ENCODE measurements around the gene USP17L17. TPM values are rescaled to one million over a fixed set of nuclear protein-coding genes. Genes with fewer than 3 reads are reported as not detected.
"Not testable (repeated sequence)": the region's sequence is repeated elsewhere in the genome, so short reads cannot be mapped to it uniquely, and the experiment has no call there.

Gene USP17L17
- total RNA-seq, 1 donor from 2014 or later: not detected

DNA sequence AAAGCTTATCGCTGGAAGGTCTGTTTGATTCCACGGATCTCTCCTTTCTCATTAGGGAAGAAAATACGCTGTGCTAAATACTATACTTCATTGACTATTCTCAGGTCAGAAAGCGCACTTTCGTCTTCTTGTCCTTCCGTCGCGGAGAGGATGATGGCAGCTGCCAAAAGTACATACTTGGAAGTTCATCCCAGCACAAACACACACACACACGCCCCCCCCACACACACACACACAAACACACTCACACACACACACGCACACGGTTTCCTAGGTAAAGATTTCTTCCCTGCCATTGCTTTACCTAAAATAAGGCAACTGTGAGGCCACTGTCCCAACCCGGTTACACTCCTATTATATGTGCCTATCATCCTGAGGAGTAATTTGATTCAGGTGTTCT lies 5.2 kb upstream of the USP17L17 start:
- H3K9me3 ChIP-seq (ENCODE audit: low read depth); H3K27me3 Mint-ChIP-seq (ENCODE audit: insufficient read depth, low read depth); H3K79me2 ChIP-seq (ENCODE audit: low read depth); H3K4me1 ChIP-seq; H3K9me3 Mint-ChIP-seq; H3K36me3 Mint-ChIP-seq; H3K4me3 Mint-ChIP-seq; H3K27me3 ChIP-seq; H3K27ac ChIP-seq; H3K4me3 ChIP-seq; H3K4me2 ChIP-seq; H3F3A ChIP-seq (ENCODE audit: low read depth); H2AFZ ChIP-seq (replicated peaks); H3K36me3 ChIP-seq; H4K20me1 ChIP-seq (ENCODE audit: low read depth); H3K4me1 Mint-ChIP-seq; H3K27ac Mint-ChIP-seq; H3K9ac ChIP-seq: not testable (repeated sequence)
- peak; percentile 1 for DNase-seq (ENCODE audit: low spot score)

- H3K27ac Mint-ChIP-seq; H3K9me3 ChIP-seq (ENCODE audit: low read depth); H3K4me3 ChIP-seq: not testable (repeated sequence)
Measured at GRCh38 chr4:9247953-9248680, 4.4 kb downstream of the USP17L17 start, which contains the start of gene USP17L18. Gene USP17L18 (plus strand): TSS chr4:9248630. CDS start chr4:9248630, 0 bp downstream.

GRCh38 chr4:9253078-9253477 lies 9.4 kb downstream of the USP17L17 start, which contains the start of gene USP17L19:
Gene USP17L19 (plus strand): TSS chr4:9253378. CDS start chr4:9253378, 0 bp downstream.
- H3K4me2 ChIP-seq; H3K79me2 ChIP-seq (ENCODE audit: low read depth); H3K9me3 ChIP-seq (ENCODE audit: low read depth); H2AFZ ChIP-seq (replicated peaks); H3K27me3 Mint-ChIP-seq (ENCODE audit: insufficient read depth, low read depth); H3K27ac ChIP-seq; H3K4me3 ChIP-seq; H3F3A ChIP-seq (ENCODE audit: low read depth); H3K36me3 ChIP-seq; DNase-seq (ENCODE audit: low spot score); H3K27ac Mint-ChIP-seq; H3K4me1 Mint-ChIP-seq; H3K4me3 Mint-ChIP-seq; H3K9me3 Mint-ChIP-seq; H3K9ac ChIP-seq; H3K4me1 ChIP-seq; H4K20me1 ChIP-seq (ENCODE audit: low read depth); H3K36me3 Mint-ChIP-seq; H3K27me3 ChIP-seq: not testable (repeated sequence)

More at GRCh38 chr4:9247953-9248680, 4.4 kb downstream of the USP17L17 start, which contains the start of gene USP17L18:
- H3K36me3 Mint-ChIP-seq; H3K27me3 Mint-ChIP-seq (ENCODE audit: insufficient read depth, low read depth); H3K36me3 ChIP-seq; H3K4me3 Mint-ChIP-seq; H3F3A ChIP-seq (ENCODE audit: low read depth); H3K27ac ChIP-seq; H3K4me2 ChIP-seq; H3K79me2 ChIP-seq (ENCODE audit: low read depth); H3K4me1 ChIP-seq; H3K9me3 Mint-ChIP-seq; H3K9ac ChIP-seq; H4K20me1 ChIP-seq (ENCODE audit: low read depth); H3K4me1 Mint-ChIP-seq; H3K27me3 ChIP-seq; H2AFZ ChIP-seq (replicated peaks): not testable (repeated sequence)
- DNase-seq (ENCODE audit: low spot score): peak; percentile 0

DNA sequence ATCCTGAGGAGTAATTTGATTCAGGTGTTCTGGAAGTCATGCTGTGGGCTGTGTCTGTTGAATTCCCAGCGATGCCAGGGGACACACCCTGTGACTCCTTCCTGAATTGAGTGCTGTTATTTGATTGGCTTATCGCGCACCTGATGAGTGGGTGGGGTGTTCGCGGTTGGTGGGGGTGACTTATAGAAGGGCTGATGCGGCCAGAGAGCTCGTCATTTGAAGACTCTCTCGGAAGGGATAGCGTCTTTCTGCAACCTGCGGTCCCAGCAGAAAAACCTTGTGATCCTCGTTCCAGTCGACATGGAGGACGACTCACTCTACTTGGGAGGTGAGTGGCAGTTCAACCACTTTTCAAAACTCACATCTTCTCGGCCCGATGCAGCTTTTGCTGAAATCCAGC lies 14.1 kb downstream of the USP17L17 start, which contains the start of gene USP17L20:
Gene USP17L20, plus strand, starts transcription at position 301 of the 400 bp plus-strand sequence. Its CDS starts 0 bp downstream, at position 301.
- H3K36me3 ChIP-seq; H3K9me3 ChIP-seq (ENCODE audit: low read depth); DNase-seq (ENCODE audit: low spot score); H3K27me3 Mint-ChIP-seq (ENCODE audit: insufficient read depth, low read depth); H3K79me2 ChIP-seq (ENCODE audit: low read depth); H3K9me3 Mint-ChIP-seq; H3K27me3 ChIP-seq; H3K27ac ChIP-seq; H3K27ac Mint-ChIP-seq; H3F3A ChIP-seq (ENCODE audit: low read depth); H3K4me3 Mint-ChIP-seq; H2AFZ ChIP-seq (replicated peaks); H3K4me2 ChIP-seq; H3K4me3 ChIP-seq; H3K9ac ChIP-seq; H3K4me1 Mint-ChIP-seq; H4K20me1 ChIP-seq (ENCODE audit: low read depth); H3K36me3 Mint-ChIP-seq; H3K4me1 ChIP-seq: not testable (repeated sequence)

- not testable (repeated sequence) for H3K9me3 ChIP-seq (ENCODE audit: low read depth); DNase-seq (ENCODE audit: low spot score); H4K20me1 ChIP-seq (ENCODE audit: low read depth); H3F3A ChIP-seq (ENCODE audit: low read depth); H3K27ac ChIP-seq; H3K9me3 Mint-ChIP-seq; H3K36me3 Mint-ChIP-seq; H3K9ac ChIP-seq; H3K4me2 ChIP-seq; H3K27me3 ChIP-seq; H3K36me3 ChIP-seq; H3K4me3 Mint-ChIP-seq; H3K27ac Mint-ChIP-seq; H3K4me3 ChIP-seq; H2AFZ ChIP-seq (replicated peaks); H3K79me2 ChIP-seq (ENCODE audit: low read depth); H3K27me3 Mint-ChIP-seq (ENCODE audit: insufficient read depth, low read depth); H3K4me1 Mint-ChIP-seq; H3K4me1 ChIP-seq
Measured at GRCh38 chr4:9262572-9262971, 18.9 kb downstream of the USP17L17 start, which contains the start of gene USP17L21. Gene USP17L21 (plus strand): TSS chr4:9262872. CDS start chr4:9262872, 0 bp downstream.

DNA sequence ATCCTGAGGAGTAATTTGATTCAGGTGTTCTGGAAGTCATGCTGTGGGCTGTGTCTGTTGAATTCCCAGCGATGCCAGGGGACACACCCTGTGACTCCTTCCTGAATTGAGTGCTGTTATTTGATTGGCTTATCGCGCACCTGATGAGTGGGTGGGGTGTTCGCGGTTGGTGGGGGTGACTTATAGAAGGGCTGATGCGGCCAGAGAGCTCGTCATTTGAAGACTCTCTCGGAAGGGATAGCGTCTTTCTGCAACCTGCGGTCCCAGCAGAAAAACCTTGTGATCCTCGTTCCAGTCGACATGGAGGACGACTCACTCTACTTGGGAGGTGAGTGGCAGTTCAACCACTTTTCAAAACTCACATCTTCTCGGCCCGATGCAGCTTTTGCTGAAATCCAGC lies 23.6 kb downstream of the USP17L17 start, which contains the start of gene USP17L22:
Gene USP17L22, plus strand, starts transcription at position 301 of the 400 bp plus-strand sequence. Its CDS starts 0 bp downstream, at position 301.
- not testable (repeated sequence) for H3K36me3 ChIP-seq; DNase-seq (ENCODE audit: low spot score); H3K4me3 ChIP-seq; H3K79me2 ChIP-seq (ENCODE audit: low read depth); H3F3A ChIP-seq (ENCODE audit: low read depth); H3K27ac Mint-ChIP-seq; H3K27me3 Mint-ChIP-seq (ENCODE audit: insufficient read depth, low read depth); H3K9me3 ChIP-seq (ENCODE audit: low read depth); H3K4me1 ChIP-seq; H4K20me1 ChIP-seq (ENCODE audit: low read depth); H3K36me3 Mint-ChIP-seq; H3K9ac ChIP-seq; H3K4me1 Mint-ChIP-seq; H3K27ac ChIP-seq; H3K9me3 Mint-ChIP-seq; H3K4me2 ChIP-seq; H2AFZ ChIP-seq (replicated peaks); H3K27me3 ChIP-seq; H3K4me3 Mint-ChIP-seq

DNA sequence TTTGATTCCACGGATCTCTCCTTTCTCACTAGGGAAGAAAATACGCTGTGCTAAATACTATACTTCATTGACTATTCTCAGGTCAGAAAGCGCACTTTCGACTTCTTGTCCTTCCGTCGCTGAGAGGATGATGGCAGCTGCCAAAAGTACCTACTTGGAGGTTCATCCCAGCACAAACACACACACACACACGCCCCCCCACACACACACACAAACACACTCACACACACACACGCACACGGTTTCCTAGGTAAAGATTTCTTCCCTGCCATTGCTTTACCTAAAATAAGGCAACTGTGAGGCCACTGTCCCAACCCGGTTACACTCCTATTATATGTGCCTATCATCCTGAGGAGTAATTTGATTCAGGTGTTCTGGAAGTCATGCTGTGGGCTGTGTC lies 28.0 kb downstream of the USP17L17 start:
- H4K20me1 ChIP-seq (ENCODE audit: low read depth); H3K4me3 ChIP-seq; H3K27ac ChIP-seq; H3K27me3 ChIP-seq; H3K4me1 ChIP-seq; H3K27ac Mint-ChIP-seq; H2AFZ ChIP-seq (replicated peaks); H3F3A ChIP-seq (ENCODE audit: low read depth); H3K4me3 Mint-ChIP-seq; H3K27me3 Mint-ChIP-seq (ENCODE audit: insufficient read depth, low read depth); H3K9me3 ChIP-seq (ENCODE audit: low read depth); H3K79me2 ChIP-seq (ENCODE audit: low read depth); H3K4me2 ChIP-seq; H3K36me3 Mint-ChIP-seq; H3K36me3 ChIP-seq; H3K9me3 Mint-ChIP-seq; DNase-seq (ENCODE audit: low spot score); H3K4me1 Mint-ChIP-seq; H3K9ac ChIP-seq: not testable (repeated sequence)

Data from neural progenitor cell (in vitro differentiated cells).